Cerebellar cortex (tissue), 1 donor: Measurements from ENCODE around the gene PPT1.

Experiments used
- DNase-seq: peaks from one replicate; pipeline ENCODE4 v3.0.0-alpha.2; 2015; ENCODE audit warnings: low spot score

The PPT1 gene

DNA sequence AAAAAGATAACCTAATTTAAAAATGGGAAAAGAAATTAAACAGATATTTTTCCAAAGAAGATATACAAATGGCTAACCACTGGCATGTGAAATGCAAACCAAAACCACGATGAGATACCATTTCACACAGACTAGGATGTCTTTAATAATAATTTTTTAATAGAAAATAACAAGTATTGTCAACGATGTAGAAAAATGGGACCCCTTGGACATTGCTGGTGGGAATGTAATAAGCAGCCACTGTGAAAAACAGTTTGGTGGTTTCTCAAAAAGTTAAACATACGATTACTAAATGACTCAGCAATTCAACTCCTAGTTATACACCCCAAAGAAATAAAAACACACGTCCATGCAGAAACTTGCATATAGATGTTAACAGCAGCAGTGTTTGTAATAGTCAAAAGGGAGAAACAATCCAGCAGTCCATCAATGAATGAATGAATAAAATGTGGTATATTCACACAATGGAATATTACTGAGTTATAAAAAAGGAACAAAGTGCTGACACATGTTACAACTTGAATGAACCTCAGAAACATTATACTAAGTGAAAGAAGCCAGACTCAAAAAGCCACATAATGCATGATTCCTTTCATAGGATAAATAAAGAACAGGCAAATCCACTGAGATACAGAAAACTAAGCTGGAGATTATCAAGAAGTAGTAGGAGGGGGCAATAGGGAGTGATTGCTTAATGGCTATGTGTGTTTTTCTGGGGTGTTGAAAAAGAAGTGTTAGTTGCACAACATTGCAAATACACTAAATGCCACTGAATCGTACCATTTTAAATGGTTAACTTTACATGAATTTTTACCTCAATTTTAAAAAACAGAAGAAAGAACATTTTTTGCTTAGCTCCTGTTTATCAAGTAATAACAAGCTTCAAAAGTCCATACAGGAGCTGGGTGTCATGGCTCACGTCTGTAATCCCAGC lies 4.1 kb downstream of the PPT1 start:
- no peak for DNase-seq

DNA sequence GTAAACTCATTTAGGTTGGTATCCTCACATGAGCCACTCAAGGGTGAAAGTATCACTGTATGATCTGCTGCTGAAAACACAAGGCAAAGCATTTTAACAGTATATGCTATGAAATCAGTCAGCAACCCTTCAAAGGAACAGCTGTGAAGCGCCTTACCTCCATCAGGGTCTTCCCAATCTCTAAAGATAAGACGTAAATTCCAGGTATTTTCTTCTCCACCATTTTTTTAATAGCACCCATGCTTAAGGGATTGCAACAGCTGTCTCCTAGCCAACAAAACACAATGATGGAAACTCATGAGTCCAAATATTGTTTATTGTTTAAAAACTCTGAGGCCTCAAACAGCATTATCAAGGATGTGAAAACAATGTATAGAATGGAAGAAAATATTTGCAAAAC lies 4.8 kb downstream of the PPT1 start:
- no peak for DNase-seq

DNA sequence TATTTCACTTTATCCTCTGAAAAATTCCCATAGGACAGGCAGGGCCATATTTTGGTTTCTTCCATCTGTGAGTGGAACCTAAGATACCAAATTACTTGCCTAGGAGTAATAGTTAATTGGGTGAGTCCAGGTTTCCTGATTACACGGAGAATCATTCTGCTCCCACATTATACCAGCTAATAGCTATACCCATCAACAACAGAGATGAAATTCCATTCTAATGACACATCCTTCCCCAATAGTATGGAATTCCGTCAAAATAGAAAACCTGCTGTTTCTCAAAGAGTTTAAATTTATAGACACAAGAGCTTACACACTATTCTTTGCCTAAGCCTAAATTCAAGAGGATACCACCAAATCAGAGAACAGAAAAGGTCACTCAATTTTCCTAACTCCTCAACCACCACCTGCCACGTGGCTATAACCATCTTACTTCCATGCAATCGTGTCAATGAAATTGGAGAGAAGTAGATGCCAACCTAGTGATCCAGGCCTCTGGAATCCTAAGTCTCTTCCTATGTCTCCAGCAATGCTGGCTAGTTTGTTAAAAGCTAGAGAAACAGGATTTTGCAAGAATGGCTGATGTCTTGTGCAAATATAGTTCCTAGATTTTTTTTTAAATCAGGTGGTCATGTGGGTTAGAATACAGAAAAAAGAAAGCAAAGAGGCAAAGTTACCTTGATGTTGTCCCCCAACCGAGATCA lies 6.2 kb downstream of the PPT1 start:
- DNase-seq, result no peak

DNA sequence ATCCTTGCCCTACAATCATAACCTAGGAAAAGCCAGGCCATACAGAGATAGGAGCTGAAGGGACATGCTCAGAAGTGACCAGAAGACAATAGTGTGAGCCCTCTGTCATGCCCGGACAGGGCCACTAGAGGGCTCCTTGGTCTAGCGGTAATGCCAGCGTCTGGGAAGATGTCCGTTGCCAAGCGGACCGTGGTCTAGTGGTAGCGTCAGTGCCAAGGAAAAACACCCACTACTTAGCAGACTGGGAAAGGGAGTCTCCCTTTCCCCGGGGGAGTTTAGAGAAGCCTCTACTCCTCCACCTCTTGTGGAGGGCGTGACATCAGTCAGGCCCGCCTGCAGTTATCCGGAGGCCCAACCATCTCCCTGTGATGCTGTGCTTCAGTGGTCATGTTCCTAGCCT lies 12.3 kb downstream of the PPT1 start:
- DNase-seq, result peak; percentile 78

DNA sequence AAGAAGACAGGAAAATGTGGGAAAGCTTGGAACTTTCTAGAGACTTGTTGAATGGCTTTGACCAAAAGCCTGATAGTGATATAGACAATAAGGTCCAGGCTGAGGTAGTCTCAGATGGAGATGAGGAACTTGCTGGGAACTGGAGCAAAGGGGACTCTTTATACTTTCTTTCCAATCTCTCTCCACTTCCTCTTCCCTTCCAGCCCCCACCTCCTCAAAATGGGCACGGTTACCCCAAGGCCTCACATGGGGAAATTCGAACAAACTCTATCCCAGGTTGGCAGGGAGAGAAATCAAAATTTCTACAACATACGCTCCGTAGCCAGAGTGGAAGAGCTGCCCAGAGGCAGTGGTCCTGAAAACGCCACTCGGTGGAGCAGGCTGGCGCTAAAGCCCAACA lies 15.2 kb downstream of the PPT1 start:
- DNase-seq, result no peak

DNA sequence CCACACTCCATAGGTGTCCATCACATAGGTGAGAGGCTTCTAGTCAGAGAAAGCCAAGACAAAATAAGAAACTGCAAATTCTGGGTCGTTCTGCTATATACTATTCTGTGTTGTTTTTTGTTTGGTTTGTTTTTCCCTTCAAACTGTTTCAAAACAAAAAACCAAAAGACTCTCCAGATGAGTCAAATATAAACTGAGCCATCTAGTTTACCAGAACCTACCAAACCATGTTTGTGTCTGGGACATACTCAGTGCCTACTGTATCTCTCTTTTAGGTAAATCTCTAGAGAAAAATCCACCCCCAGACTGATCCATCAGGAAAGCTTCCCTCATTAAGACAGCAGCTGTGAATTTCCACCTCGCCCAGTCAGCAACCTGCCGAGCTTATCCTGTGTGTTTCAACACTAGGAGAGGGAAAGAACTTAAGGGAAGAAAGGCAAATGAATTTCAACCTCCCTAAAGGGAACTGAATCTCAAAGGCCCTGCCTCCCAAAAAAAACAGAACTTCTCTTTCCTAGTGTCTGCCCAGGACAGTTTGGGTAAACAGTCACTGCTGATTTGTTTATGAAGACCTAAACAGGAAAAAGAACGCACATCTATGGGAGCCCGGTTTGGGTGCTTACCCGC lies 17.2 kb downstream of the PPT1 start:
- no peak for DNase-seq

DNA sequence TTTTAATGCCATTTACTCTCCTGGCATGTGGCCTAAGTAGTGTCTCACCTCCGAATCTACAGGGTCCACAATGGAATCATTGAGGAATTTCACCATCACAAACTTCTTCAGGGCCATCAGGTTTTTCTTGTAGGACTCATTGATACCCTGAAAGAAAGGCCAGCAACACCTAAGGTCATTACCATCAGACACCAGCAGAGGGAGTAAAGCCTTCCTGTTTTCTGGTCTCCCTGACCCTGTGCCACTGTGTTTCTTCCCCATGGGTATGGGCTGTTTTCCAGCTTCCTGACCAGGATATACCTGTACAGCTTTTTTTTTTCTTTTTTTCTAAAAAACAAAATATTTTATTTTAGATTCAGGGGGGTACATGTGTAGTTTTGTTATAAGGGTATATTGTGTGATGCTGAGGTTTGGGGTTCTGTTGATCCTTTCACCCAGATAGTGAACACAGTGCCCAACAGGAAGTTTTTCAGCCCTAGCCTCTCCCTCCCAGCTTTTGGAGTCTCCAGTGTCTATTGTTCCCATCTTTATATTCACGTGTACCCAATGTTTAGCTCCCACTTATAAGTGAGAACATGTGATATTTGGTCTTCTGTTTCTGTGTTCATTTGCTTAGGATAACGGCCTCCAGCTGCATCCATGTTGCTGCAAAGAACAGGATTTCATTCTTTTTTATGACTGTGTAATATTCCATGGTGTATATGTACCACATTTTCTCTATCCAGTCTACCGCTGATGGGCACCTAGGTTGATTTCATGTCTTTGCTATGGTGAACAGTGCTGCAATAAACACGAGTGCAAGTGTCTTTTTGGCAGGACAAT lies 18.3 kb downstream of the PPT1 start:
- DNase-seq, result peak; percentile 71

DNA sequence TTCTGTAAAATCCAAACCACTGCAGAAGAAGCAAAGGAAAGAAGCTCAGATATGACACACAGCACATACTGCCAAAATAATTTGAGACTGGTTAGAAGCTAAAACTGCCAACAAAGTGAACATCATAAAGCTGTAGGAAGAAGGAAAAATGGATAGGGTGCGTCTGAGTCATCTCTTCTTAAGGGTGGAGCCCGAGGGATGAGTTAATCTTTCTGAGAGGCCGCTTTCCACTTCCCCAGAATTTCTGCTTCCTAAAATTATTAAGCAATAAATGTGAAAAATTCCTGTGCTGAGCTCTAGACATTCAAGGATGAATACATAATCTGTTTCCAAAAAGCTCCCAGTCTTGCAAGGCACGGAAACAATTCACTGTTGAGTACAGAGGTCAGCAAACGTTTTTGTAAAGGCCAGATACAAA lies 20.1 kb downstream of the PPT1 start:
- DNase-seq, result no peak

DNA sequence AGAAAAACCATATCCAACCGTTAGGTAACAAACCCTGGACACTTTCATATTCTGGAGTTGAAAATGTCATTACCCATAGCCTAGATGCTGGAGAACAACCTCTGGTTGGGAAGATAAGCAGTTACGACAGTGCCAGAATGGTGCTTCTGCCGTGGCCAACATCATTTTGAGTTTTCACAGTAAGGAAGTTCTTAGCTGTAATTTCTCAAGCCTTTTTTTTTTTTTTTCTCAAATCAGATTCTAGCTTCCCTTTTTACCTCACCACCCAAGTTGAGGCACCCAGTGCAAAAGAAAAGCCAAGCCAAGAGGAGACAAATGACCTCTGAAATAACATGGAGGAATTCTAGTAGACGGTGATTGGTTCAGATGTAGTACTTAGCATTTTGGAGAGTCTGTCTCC lies 21.8 kb downstream of the PPT1 start:
- no peak for DNase-seq

DNA sequence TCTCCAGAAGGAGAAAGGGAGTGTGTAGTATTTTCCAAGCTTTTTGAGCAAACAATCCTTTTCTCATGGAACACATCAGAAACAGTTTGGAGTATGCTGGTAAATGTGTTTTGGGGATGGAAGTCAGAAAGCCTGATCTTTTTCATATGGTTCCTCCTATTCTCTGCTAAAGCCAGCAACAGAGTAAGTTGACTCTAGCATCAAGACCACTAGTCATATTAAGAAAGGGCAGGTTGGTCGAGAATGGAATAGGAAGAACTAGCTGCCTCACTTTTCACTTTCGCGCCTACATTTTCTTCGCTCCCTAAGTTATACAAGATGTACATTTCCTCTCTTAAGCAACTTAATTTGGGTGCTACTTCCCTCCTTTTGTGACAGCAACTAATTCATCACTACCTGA lies 24.0 kb downstream of the PPT1 start:
- DNase-seq, result no peak

DNA sequence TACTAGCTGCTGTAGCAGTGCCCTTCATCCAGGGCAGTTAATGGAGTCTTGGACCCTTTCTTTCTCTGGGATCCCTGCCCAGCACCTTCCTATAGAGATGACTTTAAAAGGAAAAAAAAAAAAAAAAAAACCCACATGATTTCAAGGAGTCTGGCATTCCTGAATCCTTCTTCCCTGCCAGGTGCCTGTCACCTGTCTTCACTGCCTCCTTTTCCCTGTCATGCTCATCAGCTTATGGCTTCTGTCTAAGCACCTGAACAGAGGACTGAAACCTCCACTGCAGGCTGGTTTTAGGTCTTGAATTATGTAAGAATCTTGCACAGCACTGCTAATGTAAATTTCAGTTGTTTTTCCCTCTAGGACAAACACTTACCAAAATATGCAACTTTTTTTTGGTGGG lies 24.9 kb downstream of the PPT1 start:
- DNase-seq, result no peak

DNA sequence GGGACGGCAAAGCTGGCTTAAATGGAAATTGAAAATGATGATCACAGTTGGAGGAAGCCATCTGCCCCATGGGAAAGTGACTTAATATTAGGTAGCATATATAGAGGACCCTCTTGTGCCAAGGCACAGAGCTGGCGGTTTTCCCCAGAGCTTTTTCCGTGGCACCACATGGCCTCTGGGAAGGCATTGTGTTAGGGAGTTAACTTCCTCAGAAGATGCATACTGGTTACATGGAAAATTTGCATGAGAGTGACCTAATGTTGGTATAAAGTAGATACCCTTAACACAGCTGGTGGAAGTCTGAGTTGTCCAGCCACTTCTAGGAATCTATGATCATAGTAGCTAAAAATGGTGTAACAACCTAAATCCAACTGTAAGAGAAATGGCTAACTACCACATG lies 29.2 kb downstream of the PPT1 start:
- no peak for DNase-seq

DNA sequence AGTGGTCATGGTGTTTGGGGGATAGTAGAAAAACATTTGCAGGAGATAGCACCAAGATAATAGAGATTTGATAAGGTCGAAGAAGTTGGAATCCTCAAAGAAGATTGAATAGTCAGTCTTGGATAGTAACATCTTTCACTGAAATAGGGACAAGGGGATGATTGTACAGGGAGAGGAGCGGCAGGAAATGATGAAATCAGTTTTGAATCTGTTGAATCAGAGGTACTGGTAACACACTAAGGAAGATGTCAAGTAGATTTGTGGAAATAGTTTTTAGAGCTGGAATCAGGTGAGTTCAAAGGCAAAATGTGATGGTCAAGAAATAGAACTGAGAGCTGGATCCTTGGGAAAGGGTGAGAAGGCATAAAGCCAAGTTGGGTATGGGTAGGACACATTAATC lies 30.0 kb downstream of the PPT1 start:
- DNase-seq, result no peak

DNA sequence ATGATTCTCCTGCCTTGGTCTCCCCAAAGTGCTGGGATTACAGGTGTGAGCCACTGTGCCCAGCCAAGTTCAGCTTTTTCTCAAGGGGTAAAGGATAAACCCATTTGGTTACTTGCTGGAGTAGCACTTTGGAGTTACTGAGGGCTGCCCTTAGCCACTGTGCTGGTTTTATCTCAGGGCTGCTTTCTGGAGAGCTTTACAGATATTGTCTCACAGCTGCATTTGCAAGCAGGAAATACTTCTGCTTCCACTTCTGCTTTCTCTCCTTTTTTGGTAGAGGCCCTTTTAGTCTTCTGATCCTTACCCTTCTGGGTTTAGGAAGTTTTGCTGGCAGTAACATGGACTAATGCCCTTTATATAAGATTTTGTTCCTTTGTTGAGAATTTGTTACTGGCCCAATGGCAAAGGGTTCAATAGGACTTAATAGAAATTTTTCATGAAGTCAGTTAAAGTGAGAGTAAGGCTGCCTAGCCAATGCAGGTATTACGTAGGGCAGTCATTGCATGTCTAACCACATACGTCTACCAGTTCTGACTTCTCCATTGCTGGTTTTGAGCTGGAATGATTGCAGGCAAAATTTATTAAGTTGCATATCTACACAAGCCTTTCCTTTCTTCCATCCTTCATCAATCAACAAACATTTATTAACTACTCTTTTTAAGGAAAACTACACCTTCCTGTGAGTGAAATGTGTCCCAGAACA lies 32.1 kb downstream of the PPT1 start:
- no peak for DNase-seq

DNA sequence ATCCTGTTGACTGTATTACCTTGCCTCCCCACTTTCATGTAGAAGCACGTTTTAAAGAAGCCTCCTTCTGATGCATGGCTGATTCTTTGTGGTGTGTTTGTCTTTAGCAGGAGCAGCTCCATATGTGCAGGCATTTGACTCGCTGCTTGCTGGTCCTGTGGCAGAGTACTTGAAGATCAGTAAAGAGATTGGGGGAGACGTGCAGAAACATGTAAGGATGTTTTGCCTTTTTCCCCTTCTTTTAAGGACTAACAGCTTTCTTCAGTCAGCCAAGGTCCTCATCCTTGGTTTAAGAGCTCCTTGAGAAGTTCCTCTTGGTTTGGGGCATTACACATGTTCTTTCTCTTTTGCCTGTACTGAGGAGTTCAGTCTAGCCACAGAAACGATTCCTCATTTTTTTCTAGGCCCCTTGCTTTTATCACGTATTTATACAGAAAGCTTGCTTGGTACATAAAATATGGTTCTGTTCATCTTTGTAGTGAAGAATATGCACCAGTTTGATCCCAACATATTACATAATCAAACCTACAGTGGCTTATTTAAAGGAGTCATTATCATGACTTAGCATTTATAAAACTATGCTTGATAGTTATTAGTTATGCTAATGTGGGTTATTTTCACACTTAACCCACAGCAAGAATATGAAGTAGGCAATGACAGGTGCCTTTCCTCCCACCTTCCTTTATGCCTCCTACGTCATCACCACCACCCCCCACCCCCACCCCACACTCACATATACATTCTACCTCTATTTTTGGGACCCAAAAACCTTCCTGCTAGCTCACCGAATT lies 36.9 kb downstream of the PPT1 start:
- DNase-seq, result no peak

DNA sequence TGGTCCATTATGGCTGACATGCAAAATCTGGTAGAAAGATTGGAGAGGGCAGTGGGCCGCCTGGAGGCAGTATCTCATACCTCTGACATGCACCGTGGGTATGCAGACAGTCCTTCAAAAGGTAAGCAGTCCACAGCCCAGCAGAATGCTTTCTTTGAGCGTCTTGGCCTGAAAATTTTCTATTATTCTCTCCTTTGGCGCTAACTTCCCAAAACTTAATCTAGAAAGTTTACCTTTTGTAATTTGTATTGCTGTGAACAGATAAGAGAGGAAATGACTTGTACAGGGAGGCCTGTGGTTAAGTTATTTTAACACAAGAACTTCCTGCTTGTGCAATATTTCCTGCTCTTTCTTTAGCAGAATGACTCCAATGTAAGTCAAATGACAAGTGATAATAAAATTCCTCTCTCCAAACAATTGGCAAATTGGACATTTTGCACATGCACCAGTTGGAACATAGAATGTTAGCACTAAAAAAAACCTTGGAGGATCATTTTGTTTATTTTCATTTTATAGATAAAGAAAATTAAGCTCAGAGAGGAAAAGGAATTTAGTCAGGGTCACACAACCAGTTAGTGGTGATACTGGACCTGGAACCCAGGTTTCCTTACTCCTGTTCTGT lies 37.6 kb downstream of the PPT1 start:
- DNase-seq, result no peak

DNA sequence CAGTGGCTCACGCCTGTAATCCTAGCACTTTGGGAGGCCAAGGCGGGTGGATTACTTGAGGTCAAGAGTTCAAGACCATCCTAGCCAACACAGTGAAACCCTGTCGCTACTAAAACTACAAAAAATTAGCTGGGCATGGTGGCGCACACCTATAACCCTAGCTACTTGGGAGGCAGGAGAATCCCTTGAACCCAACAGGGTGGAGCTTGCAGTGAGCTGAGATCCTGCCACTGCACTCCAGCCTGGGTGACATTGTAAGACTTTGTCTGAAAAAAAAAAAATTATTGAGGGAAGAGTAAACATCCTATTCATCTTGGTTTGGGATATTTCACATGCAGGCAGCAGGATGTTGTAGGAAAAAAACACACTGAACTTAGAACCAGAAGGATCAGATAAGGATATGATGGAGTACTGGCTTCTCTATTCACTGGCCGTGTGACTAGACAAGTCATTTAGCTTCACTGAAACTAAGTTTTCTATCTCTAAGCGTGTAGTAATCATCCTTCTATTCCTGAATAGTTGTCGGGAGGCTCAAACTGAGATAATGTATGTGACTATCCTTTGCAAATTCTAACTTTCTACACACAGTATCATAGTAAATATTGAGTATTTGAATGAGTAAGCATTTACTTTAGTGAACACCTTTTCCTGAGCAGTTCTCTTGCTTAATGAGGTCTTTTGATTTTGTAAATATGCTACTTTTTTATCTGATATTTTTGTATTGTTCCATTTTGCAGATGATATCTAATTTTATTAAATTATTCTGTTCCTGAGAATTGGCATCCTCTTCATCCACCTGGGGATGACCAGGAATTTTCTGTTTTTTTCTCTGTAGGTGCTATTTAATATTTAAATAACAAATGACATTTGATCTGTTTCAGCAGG lies 38.4 kb downstream of the PPT1 start:
- DNase-seq, result no peak

DNA sequence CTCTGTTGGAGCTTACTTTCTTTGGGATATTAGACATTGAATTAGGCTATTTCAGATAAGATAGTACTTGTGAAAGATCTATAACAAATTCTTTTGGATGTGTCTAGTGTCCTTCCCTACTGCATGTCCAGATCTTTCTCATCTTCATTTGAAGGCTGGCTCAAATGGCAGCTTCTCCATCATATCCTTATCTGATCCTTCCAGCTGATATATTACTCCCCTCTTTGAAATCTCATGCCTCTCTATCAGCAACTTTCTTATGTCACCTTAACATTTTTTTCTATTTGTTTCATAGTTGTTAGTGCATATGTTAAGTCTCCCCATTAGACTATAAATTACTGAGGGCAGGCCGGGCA lies 39.0 kb downstream of the PPT1 start:
- DNase-seq, result no peak

DNA sequence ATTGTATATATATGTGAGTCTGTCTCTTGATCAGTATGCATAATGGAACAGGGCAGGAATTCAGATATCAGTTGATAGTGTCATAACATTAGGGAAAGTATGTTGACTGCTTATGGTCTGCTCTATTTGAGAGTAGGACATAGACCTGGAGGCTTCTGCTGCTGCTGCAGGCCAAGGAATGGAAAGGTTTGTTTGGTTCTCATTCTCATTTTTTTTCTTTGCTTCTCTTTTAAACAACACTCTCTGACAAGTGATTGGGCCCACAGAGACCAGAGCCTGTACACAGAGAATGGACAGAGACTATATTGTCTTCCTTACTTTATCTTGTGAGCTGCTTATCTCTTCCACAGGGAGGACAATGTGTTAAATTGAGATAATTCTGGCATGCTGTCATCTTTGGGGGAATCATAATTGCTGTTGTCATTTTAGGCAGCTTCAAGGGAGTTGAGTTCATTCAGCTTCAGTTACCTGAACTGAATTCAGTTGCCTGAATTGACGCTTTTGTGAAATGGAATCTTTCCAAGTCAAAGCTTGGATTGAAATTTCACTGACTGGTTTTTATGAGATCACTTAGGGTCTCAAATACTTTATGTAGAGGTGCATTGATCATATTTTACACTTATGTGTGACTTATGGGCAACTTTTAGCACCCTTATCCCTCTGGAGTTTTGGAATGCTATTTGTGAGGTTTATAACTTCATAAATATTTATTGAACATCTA lies 39.6 kb downstream of the PPT1 start:
- DNase-seq, result no peak
